ENCODE results near the gene ACTR6. TPM values are rescaled to one million over a fixed set of nuclear protein-coding genes. Genes with fewer than 3 reads are reported as not detected.
A peak's percentile ranks its signal among the peaks of the same experiment; 100 is the strongest.

ACTR6 gene
- polyA plus RNA-seq, 4 donors, result 20.0 to 31.5 (median 23.7) TPM

- Histone ChIP-seq H3K4me3 (ENCODE audit: low read depth in 1 of 3, low read length in 3 of 3) (peak overlapping the region in 2 of 3 donors; percentile 82 to 87), H3K9me3 (ENCODE audit: control insufficient read depth in 2 of 2, insufficient read depth in 1 of 2, low read depth in 1 of 2, low read length in 1 of 2) (no peaks in the 10 kb centered on the region), H3K4me1 (ENCODE audit: control insufficient read depth in 3 of 3, insufficient read depth in 2 of 3, low read depth in 1 of 3, low read length in 2 of 3) (peaks cover 0 to 10% (median 4%) of the 10 kb centered on the region in 3 donors), H3K36me3 (ENCODE audit: control insufficient read depth in 3 of 3, insufficient read depth in 2 of 3, low read depth in 1 of 3, low read length in 3 of 3) (peaks cover 0 to 20% (median 0%) of the 10 kb centered on the region in 3 donors), H3K27ac (ENCODE audit: low read depth in 1 of 3, low read length in 2 of 3) (peak overlapping the region in 1 of 3 donors; percentile 15), H3K27me3 (ENCODE audit: control insufficient read depth in 3 of 3, insufficient read depth in 3 of 3, low read length in 3 of 3) (no peaks in the 10 kb centered on the region)
- DNase-seq (no peak), FAIRE-seq (no peak)
- WGBS, 3 donors, result 73 to 84% (median 77%) methylated on average over 24 of the region's 24 CpGs
These were observed 1.2 kb downstream of the ACTR6 start for GRCh38 chr12:100201604-100202423.

GRCh38 chr12:100207311-100207710 lies 6.7 kb downstream of the ACTR6 start:
- Histone ChIP-seq H3K27ac (ENCODE audit: low read depth in 1 of 3, low read length in 2 of 3) (no peak overlapping the region), H3K4me3 (ENCODE audit: low read depth in 1 of 3, low read length in 3 of 3) (no peak overlapping the region), H3K4me1 (ENCODE audit: control insufficient read depth in 3 of 3, insufficient read depth in 2 of 3, low read depth in 1 of 3, low read length in 2 of 3) (no peaks in the 10 kb centered on the region), H3K36me3 (ENCODE audit: control insufficient read depth in 3 of 3, insufficient read depth in 2 of 3, low read depth in 1 of 3, low read length in 3 of 3) (peaks cover 7 to 44% (median 8%) of the 10 kb centered on the region in 3 donors), H3K9me3 (ENCODE audit: control insufficient read depth in 2 of 2, insufficient read depth in 1 of 2, low read depth in 1 of 2, low read length in 1 of 2) (no peaks in the 10 kb centered on the region), H3K27me3 (ENCODE audit: control insufficient read depth in 3 of 3, insufficient read depth in 3 of 3, low read length in 3 of 3) (no peaks in the 10 kb centered on the region)
- WGBS, 3 donors, result 96 to 98% (median 97%) methylated on average over 2 of the region's 2 CpGs
- FAIRE-seq, result peak; percentile 19
- DNase-seq, result no peak

GRCh38 chr12:100208834-100209233 lies 8.2 kb downstream of the ACTR6 start:
- FAIRE-seq (no peak), DNase-seq (no peak)
- Histone ChIP-seq H3K9me3 (ENCODE audit: control insufficient read depth in 2 of 2, insufficient read depth in 1 of 2, low read depth in 1 of 2, low read length in 1 of 2) (no peaks in the 10 kb centered on the region), H3K4me3 (ENCODE audit: low read depth in 1 of 3, low read length in 3 of 3) (no peak overlapping the region), H3K27ac (ENCODE audit: low read depth in 1 of 3, low read length in 2 of 3) (no peak overlapping the region), H3K36me3 (ENCODE audit: control insufficient read depth in 3 of 3, insufficient read depth in 2 of 3, low read depth in 1 of 3, low read length in 3 of 3) (peaks cover 9 to 47% (median 10%) of the 10 kb centered on the region in 3 donors), H3K27me3 (ENCODE audit: control insufficient read depth in 3 of 3, insufficient read depth in 3 of 3, low read length in 3 of 3) (no peaks in the 10 kb centered on the region), H3K4me1 (ENCODE audit: control insufficient read depth in 3 of 3, insufficient read depth in 2 of 3, low read depth in 1 of 3, low read length in 2 of 3) (peaks cover 0 to 5% (median 3%) of the 10 kb centered on the region in 3 donors)
- WGBS, 3 donors, result 93 to 99% (median 95%) methylated on average over 5 of the region's 5 CpGs

GRCh38 chr12:100211698-100212097 lies 11.1 kb downstream of the ACTR6 start:
- Histone ChIP-seq H3K36me3 (ENCODE audit: control insufficient read depth in 3 of 3, insufficient read depth in 2 of 3, low read depth in 1 of 3, low read length in 3 of 3) (peaks cover 9 to 39% (median 10%) of the 10 kb centered on the region in 3 donors), H3K4me3 (ENCODE audit: low read depth in 1 of 3, low read length in 3 of 3) (no peak overlapping the region), H3K9me3 (ENCODE audit: control insufficient read depth in 2 of 2, insufficient read depth in 1 of 2, low read depth in 1 of 2, low read length in 1 of 2) (peaks cover 0 to 4% of the 10 kb centered on the region in 2 donors), H3K27ac (ENCODE audit: low read depth in 1 of 3, low read length in 2 of 3) (no peak overlapping the region), H3K27me3 (ENCODE audit: control insufficient read depth in 3 of 3, insufficient read depth in 3 of 3, low read length in 3 of 3) (no peaks in the 10 kb centered on the region), H3K4me1 (ENCODE audit: control insufficient read depth in 3 of 3, insufficient read depth in 2 of 3, low read depth in 1 of 3, low read length in 2 of 3) (peaks cover 2 to 18% (median 5%) of the 10 kb centered on the region in 3 donors)
- no peak for DNase-seq
- WGBS, 3 donors, result 93 to 95% (median 93%) methylated on average over 2 of the region's 2 CpGs
- FAIRE-seq, result no peak

- Histone ChIP-seq H3K36me3 (ENCODE audit: control insufficient read depth in 3 of 3, insufficient read depth in 2 of 3, low read depth in 1 of 3, low read length in 3 of 3) (peaks cover 7 to 29% (median 9%) of the 10 kb centered on the region in 3 donors), H3K27ac (ENCODE audit: low read depth in 1 of 3, low read length in 2 of 3) (peak overlapping the region in 2 of 3 donors; percentile 27 to 71), H3K9me3 (ENCODE audit: control insufficient read depth in 2 of 2, insufficient read depth in 1 of 2, low read depth in 1 of 2, low read length in 1 of 2) (peaks cover 0 to 4% of the 10 kb centered on the region in 2 donors), H3K27me3 (ENCODE audit: control insufficient read depth in 3 of 3, insufficient read depth in 3 of 3, low read length in 3 of 3) (no peaks in the 10 kb centered on the region), H3K4me3 (ENCODE audit: low read depth in 1 of 3, low read length in 3 of 3) (no peak overlapping the region), H3K4me1 (ENCODE audit: control insufficient read depth in 3 of 3, insufficient read depth in 2 of 3, low read depth in 1 of 3, low read length in 2 of 3) (peaks cover 2 to 18% (median 5%) of the 10 kb centered on the region in 3 donors)
- peak; percentile 6 to 65 for DNase-seq
- FAIRE-seq, result no peak
- 40 to 80% (median 45%) methylated on average over 5 of the region's 5 CpGs for WGBS, 3 donors
These were observed 12.6 kb downstream of the ACTR6 start for GRCh38 chr12:100213016-100213891.

GRCh38 chr12:100214518-100214917 lies 13.9 kb downstream of the ACTR6 start:
- 89 to 94% (median 93%) methylated on average over 2 of the region's 2 CpGs for WGBS, 3 donors

GRCh38 chr12:100215209-100215608 lies 14.6 kb downstream of the ACTR6 start:
- FAIRE-seq (no peak), DNase-seq (peak in 1 of 2 donors; percentile 16)
- no peaks in the 10 kb centered on the region for H3K27me3 ChIP-seq (ENCODE audit: control insufficient read depth in 3 of 3, insufficient read depth in 3 of 3, low read length in 3 of 3)
- H3K4me1 ChIP-seq (ENCODE audit: control insufficient read depth in 3 of 3, insufficient read depth in 2 of 3, low read depth in 1 of 3, low read length in 2 of 3), result peaks cover 2 to 18% (median 5%) of the 10 kb centered on the region in 3 donors
- H3K36me3 ChIP-seq (ENCODE audit: control insufficient read depth in 3 of 3, insufficient read depth in 2 of 3, low read depth in 1 of 3, low read length in 3 of 3), result peaks cover 10 to 18% (median 12%) of the 10 kb centered on the region in 3 donors
- H3K4me3 ChIP-seq (ENCODE audit: low read depth in 1 of 3, low read length in 3 of 3), result no peak overlapping the region
- H3K9me3 ChIP-seq (ENCODE audit: control insufficient read depth in 2 of 2, insufficient read depth in 1 of 2, low read depth in 1 of 2, low read length in 1 of 2), result peaks cover 0 to 4% of the 10 kb centered on the region in 2 donors
- H3K27ac ChIP-seq (ENCODE audit: low read depth in 1 of 3, low read length in 2 of 3), result no peak overlapping the region
- WGBS, 3 donors, result 71 to 78% (median 73%) methylated on average over 1 of the region's 1 CpG

More at GRCh38 chr12:100214518-100214917, 13.9 kb downstream of the ACTR6 start:
- no peak for DNase-seq
- H3K4me3 ChIP-seq (ENCODE audit: low read depth in 1 of 3, low read length in 3 of 3), result no peak overlapping the region
- H3K9me3 ChIP-seq (ENCODE audit: control insufficient read depth in 2 of 2, insufficient read depth in 1 of 2, low read depth in 1 of 2, low read length in 1 of 2), result peaks cover 0 to 4% of the 10 kb centered on the region in 2 donors
- no peak overlapping the region for H3K27ac ChIP-seq (ENCODE audit: low read depth in 1 of 3, low read length in 2 of 3)
- H3K4me1 ChIP-seq (ENCODE audit: control insufficient read depth in 3 of 3, insufficient read depth in 2 of 3, low read depth in 1 of 3, low read length in 2 of 3), result peaks cover 2 to 18% (median 5%) of the 10 kb centered on the region in 3 donors
- no peak for FAIRE-seq
- peaks cover 7 to 18% (median 12%) of the 10 kb centered on the region in 3 donors for H3K36me3 ChIP-seq (ENCODE audit: control insufficient read depth in 3 of 3, insufficient read depth in 2 of 3, low read depth in 1 of 3, low read length in 3 of 3)
- H3K27me3 ChIP-seq (ENCODE audit: control insufficient read depth in 3 of 3, insufficient read depth in 3 of 3, low read length in 3 of 3), result no peaks in the 10 kb centered on the region

- peak; percentile 41 to 62 for DNase-seq
- FAIRE-seq, result peak; percentile 74
- no peak overlapping the region for H3K4me3 ChIP-seq (ENCODE audit: low read depth in 1 of 3, low read length in 3 of 3)
- H3K27me3 ChIP-seq (ENCODE audit: control insufficient read depth in 3 of 3, insufficient read depth in 3 of 3, low read length in 3 of 3), result no peaks in the 10 kb centered on the region
- H3K9me3 ChIP-seq (ENCODE audit: control insufficient read depth in 2 of 2, insufficient read depth in 1 of 2, low read depth in 1 of 2, low read length in 1 of 2), result peaks cover 0 to 4% of the 10 kb centered on the region in 2 donors
- WGBS, 3 donors, result 74 to 93% (median 82%) methylated on average over 4 of the region's 4 CpGs
- H3K36me3 ChIP-seq (ENCODE audit: control insufficient read depth in 3 of 3, insufficient read depth in 2 of 3, low read depth in 1 of 3, low read length in 3 of 3), result peaks cover 8 to 11% (median 9%) of the 10 kb centered on the region in 3 donors
- H3K4me1 ChIP-seq (ENCODE audit: control insufficient read depth in 3 of 3, insufficient read depth in 2 of 3, low read depth in 1 of 3, low read length in 2 of 3), result peaks cover 2 to 18% (median 5%) of the 10 kb centered on the region in 3 donors
- no peak overlapping the region for H3K27ac ChIP-seq (ENCODE audit: low read depth in 1 of 3, low read length in 2 of 3)
These were observed 15.7 kb downstream of the ACTR6 start for GRCh38 chr12:100216337-100216736.

Data from small intestine (tissue), 7 donors.